Mammary epithelial cell (primary cell): ENCODE results near the gene TRPM2.
"Not testable (repeated sequence)": the region's sequence is repeated elsewhere in the genome, so short reads cannot be mapped to it uniquely, and the experiment has no call there.

ENCODE experiments used
- EZH2 ChIP-seq: IDR thresholded peaks from 2 replicates; pipeline ENCODE4 v1.6.1; 2012; ENCODE audit warnings: low read length, inconsistent platforms, borderline replicate concordance
- TF ChIP-seq, protein P1 (sequence below), 2 donors: IDR thresholded peaks in 1 of 2; conservative IDR thresholded peaks in 1 of 2; 2 replicates each; pipeline ENCODE4 v1.5.1; 2011 to 2012; ENCODE audit warnings: inconsistent platforms in 2 of 2, low read length in 2 of 2, mild to moderate bottlenecking in 2 of 2, control low read depth in 1 of 2, low read depth in 1 of 2; ENCODE audit not compliant: insufficient read depth in 1 of 2; ENCODE audit errors: extremely low read depth in 1 of 2

DNA sequence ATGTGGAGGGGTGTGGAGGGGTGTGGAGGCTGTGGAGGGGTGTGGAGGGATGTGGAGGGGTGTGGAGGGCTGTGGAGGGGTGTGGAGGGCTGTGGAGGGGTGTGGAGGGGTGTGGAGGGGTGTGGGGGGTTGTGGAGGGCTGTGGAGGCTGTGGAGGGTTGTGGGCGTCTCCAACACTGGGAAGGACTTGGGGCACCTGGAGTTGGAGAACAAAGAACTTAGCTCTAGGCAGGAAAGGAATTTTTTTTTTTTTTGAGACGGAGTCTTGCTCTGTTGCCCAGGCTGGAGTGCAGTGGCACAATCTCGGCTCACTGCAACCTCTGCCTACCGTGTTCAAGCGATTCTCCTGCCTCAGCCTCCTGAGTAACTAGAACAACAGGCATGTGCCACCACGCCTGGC lies 43.4 kb downstream of the TRPM2 start:
- TF ChIP-seq, protein P1, sequence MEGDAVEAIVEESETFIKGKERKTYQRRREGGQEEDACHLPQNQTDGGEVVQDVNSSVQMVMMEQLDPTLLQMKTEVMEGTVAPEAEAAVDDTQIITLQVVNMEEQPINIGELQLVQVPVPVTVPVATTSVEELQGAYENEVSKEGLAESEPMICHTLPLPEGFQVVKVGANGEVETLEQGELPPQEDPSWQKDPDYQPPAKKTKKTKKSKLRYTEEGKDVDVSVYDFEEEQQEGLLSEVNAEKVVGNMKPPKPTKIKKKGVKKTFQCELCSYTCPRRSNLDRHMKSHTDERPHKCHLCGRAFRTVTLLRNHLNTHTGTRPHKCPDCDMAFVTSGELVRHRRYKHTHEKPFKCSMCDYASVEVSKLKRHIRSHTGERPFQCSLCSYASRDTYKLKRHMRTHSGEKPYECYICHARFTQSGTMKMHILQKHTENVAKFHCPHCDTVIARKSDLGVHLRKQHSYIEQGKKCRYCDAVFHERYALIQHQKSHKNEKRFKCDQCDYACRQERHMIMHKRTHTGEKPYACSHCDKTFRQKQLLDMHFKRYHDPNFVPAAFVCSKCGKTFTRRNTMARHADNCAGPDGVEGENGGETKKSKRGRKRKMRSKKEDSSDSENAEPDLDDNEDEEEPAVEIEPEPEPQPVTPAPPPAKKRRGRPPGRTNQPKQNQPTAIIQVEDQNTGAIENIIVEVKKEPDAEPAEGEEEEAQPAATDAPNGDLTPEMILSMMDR (conservative IDR thresholded peaks at IDR 0.05 in 1 of 2, IDR thresholded peaks at IDR 0.05 in 1 of 2; ENCODE audit: extremely low read depth in 1 of 2, insufficient read depth in 1 of 2, low read depth in 1 of 2, low read length in 2 of 2), result not testable (repeated sequence)
- not testable (repeated sequence) for TF ChIP-seq EZH2
